ENCODE data around the gene SCFD2.

- TF ChIP-seq GATA2 (IDR thresholded peaks at IDR 0.05; ENCODE audit: low read depth, low read length) (no peak), GATA3 (IDR thresholded peaks at IDR 0.05; ENCODE audit: low read depth, low read length) (no peak)
Observed at GRCh38 chr4:52961666-52962412, 404.0 kb downstream of the SCFD2 start.

Measured in SH-SY5Y (cell line).